Muscle layer of colon (tissue), 2 donors: ENCODE measurements around the gene JUNB.
"Not testable (repeated sequence)": the region's sequence is repeated elsewhere in the genome, so short reads cannot be mapped to it uniquely, and the experiment has no call there.

ENCODE experiments used
- H3K27ac ChIP-seq: one replicate; pipeline ENCODE4 v1.7.0; 2013; ENCODE audit warnings: low read depth, mild to moderate bottlenecking, low read length, moderate library complexity
- H3K27me3 ChIP-seq, 2 donors: one replicate each; pipeline ENCODE4 v1.7.0; 2013; ENCODE audit warnings: low read length in 2 of 2, mild to moderate bottlenecking in 2 of 2; ENCODE audit not compliant: insufficient read depth in 2 of 2, control insufficient read depth in 1 of 2
- H3K36me3 ChIP-seq: one replicate; pipeline ENCODE4 v1.7.0; 2013; ENCODE audit warnings: mild to moderate bottlenecking, low read length; ENCODE audit not compliant: insufficient read depth
- H3K4me1 ChIP-seq: one replicate; pipeline ENCODE4 v1.7.0; 2013; ENCODE audit warnings: mild to moderate bottlenecking, low read length; ENCODE audit not compliant: insufficient read depth
- H3K4me3 ChIP-seq, 2 donors: one replicate each; pipeline ENCODE4 v1.7.0; 2013; ENCODE audit warnings: low read length in 2 of 2, low read depth in 1 of 2, mild to moderate bottlenecking in 1 of 2, moderate library complexity in 1 of 2
- H3K9ac ChIP-seq: one replicate; pipeline ENCODE4 v1.7.0; 2013; ENCODE audit warnings: low read length
- H3K9me3 ChIP-seq: one replicate; pipeline ENCODE4 v1.7.0; 2013; ENCODE audit warnings: mild to moderate bottlenecking, low read length
- donor health status: abdominal sarcoma.
- donor health status: Adenocarcinoma of cecum.

Gene JUNB

GRCh38 chr19:12790628-12791344 lies 500 bp upstream of the JUNB start:
- Histone ChIP-seq H3K4me1 (peaks cover 29% of the 10 kb centered on the region), H3K27me3 (no peaks in the 10 kb centered on the region), H3K9me3 (no peaks in the 10 kb centered on the region), H3K9ac (peak overlapping the region; percentile 85), H3K27ac (peak overlapping the region; percentile 99), H3K4me3 (peak overlapping the region; percentile 60 to 75), H3K36me3 (no peaks in the 10 kb centered on the region)

- Histone ChIP-seq H3K4me3 (peak overlapping the region; percentile 82 to 90), H3K9ac (peak overlapping the region; percentile 99), H3K9me3 (no peaks in the 10 kb centered on the region), H3K36me3 (peaks cover 6% of the 10 kb centered on the region), H3K27ac (peak overlapping the region; percentile 99), H3K4me1 (peaks cover 36% of the 10 kb centered on the region), H3K27me3 (no peaks in the 10 kb centered on the region)
These were observed 966 bp downstream of the JUNB start for GRCh38 chr19:12792051-12792852.

- Histone ChIP-seq H3K27ac (peak overlapping the region; percentile 99), H3K9ac (peak overlapping the region; percentile 99), H3K4me1 (peaks cover 31% of the 10 kb centered on the region), H3K27me3 (no peaks in the 10 kb centered on the region), H3K36me3 (peaks cover 7% of the 10 kb centered on the region), H3K9me3 (no peaks in the 10 kb centered on the region), H3K4me3 (peak overlapping the region; percentile 82 to 90)
These were observed 1.6 kb downstream of the JUNB start for GRCh38 chr19:12792853-12793289.

GRCh38 chr19:12793290-12794195 lies 2.3 kb downstream of the JUNB start:
- H3K4me1 ChIP-seq: peaks cover 24% of the 10 kb centered on the region
- peak overlapping the region; percentile 82 to 90 for H3K4me3 ChIP-seq
- no peaks in the 10 kb centered on the region for H3K27me3 ChIP-seq
- peak overlapping the region; percentile 99 for H3K27ac ChIP-seq
- H3K9me3 ChIP-seq: no peaks in the 10 kb centered on the region
- H3K36me3 ChIP-seq: peaks cover 7% of the 10 kb centered on the region
- H3K9ac ChIP-seq: peak overlapping the region; percentile 99

- H3K9ac ChIP-seq: peak overlapping the region; percentile 56
- H3K4me1 ChIP-seq: peaks cover 16% of the 10 kb centered on the region
- H3K36me3 ChIP-seq: peaks cover 9% of the 10 kb centered on the region
- no peaks in the 10 kb centered on the region for H3K27me3 ChIP-seq
- H3K27ac ChIP-seq: peak overlapping the region; percentile 99
- peak overlapping the region; percentile 82 to 90 for H3K4me3 ChIP-seq
- H3K9me3 ChIP-seq: no peaks in the 10 kb centered on the region
These were observed 3.1 kb downstream of the JUNB start for GRCh38 chr19:12794196-12794941.

GRCh38 chr19:12794971-12795381 lies 3.7 kb downstream of the JUNB start:
- Histone ChIP-seq H3K4me3 (no peak overlapping the region), H3K27me3 (no peaks in the 10 kb centered on the region), H3K4me1 (peaks cover 17% of the 10 kb centered on the region), H3K36me3 (peaks cover 15% of the 10 kb centered on the region), H3K27ac (peak overlapping the region; percentile 99), H3K9ac (no peak overlapping the region), H3K9me3 (no peaks in the 10 kb centered on the region)

GRCh38 chr19:12796146-12797071 lies 5.1 kb downstream of the JUNB start:
- H3K9me3 ChIP-seq: no peaks in the 10 kb centered on the region
- peaks cover 19% of the 10 kb centered on the region for H3K4me1 ChIP-seq
- H3K27me3 ChIP-seq: no peaks in the 10 kb centered on the region
- H3K27ac ChIP-seq: peak overlapping the region; percentile 28
- H3K4me3 ChIP-seq: no peak overlapping the region
- peaks cover 22% of the 10 kb centered on the region for H3K36me3 ChIP-seq
- H3K9ac ChIP-seq: no peak overlapping the region

GRCh38 chr19:12797141-12797587 lies 5.9 kb downstream of the JUNB start:
- Histone ChIP-seq H3K27ac (no peak overlapping the region), H3K9me3 (no peaks in the 10 kb centered on the region), H3K9ac (no peak overlapping the region), H3K27me3 (no peaks in the 10 kb centered on the region), H3K4me1 (peaks cover 19% of the 10 kb centered on the region), H3K36me3 (peaks cover 22% of the 10 kb centered on the region), H3K4me3 (no peak overlapping the region)

GRCh38 chr19:12797607-12798006 lies 6.3 kb downstream of the JUNB start:
- not testable (repeated sequence) for H3K9me3 ChIP-seq, H3K27me3 ChIP-seq, H3K9ac ChIP-seq, H3K27ac ChIP-seq, H3K4me3 ChIP-seq
- peaks cover 22% of the 10 kb centered on the region for H3K36me3 ChIP-seq
- H3K4me1 ChIP-seq: peaks cover 24% of the 10 kb centered on the region
